GM12878 (cell line): ENCODE results near the gene PGBD5. TPM values are rescaled to one million over a fixed set of nuclear protein-coding genes. Genes with fewer than 3 reads are reported as not detected.

Experiments
- ATAC-seq: fragments of 200-7000 bp; cut with Tn5 transposase; 3 replicates; pipeline ENCODE4 v1.9.1; 2020; ENCODE audit warnings: mild to moderate bottlenecking, moderate library complexity
- BruUV-seq: library from RNA; stranded (reverse); fragments of 400-500 nt; replicated peaks from 2 replicates; lab custom pipeline; 2021; lab: Mats Ljungman, UMichigan
- CTCF ChIA-PET: fragments of 300-600 bp; sonication (Branson Sonifier 250); formaldehyde crosslinking; extraction: SDS; loops from one replicate; lab custom pipeline; 2021; ENCODE audit warnings: inconsistent platforms; lab: Yijun Ruan, JAX
- POLR2A ChIA-PET: fragments of 350-600 bp; formaldehyde crosslinking; extraction: SDS; loops from one replicate; lab custom pipeline; 2021; ENCODE audit warnings: inconsistent platforms; lab: Charles Lee
- RAD21 ChIA-PET: fragments of 300-600 bp; sonication (Branson Sonifier 250); formaldehyde crosslinking; loops from one replicate; lab custom pipeline; 2023; ENCODE audit warnings: antibody characterized with exemption; ENCODE audit not compliant: unreplicated experiment; lab: Charles Lee
- SMC1A ChIA-PET: fragments of 300-600 bp; sonication (Branson Sonifier 250); formaldehyde crosslinking; loops from one replicate; lab custom pipeline; 2023; ENCODE audit not compliant: unreplicated experiment, uncharacterized antibody; lab: Charles Lee
- DNase-seq: peaks from one replicate; pipeline ENCODE4 v3.0.0-alpha.2; 2011; ENCODE audit warnings: low read depth, low spot score
- FAIRE-seq: peaks from 3 replicates; lab custom pipeline; 2011; peaks lifted over from hg19 to GRCh38; lab: Jason Lieb, UNC
- H2AFZ ChIP-seq: 2 replicates; pipeline ENCODE4 v1.6.0; 2011; ENCODE audit warnings: low read depth, low read length, control low read depth; ENCODE audit not compliant: control insufficient read depth
- H3K27ac ChIP-seq: 2 replicates; pipeline ENCODE4 v1.5.1; 2011; ENCODE audit warnings: control low read depth; ENCODE audit not compliant: control insufficient read depth, insufficient read depth
- H3K27me3 ChIP-seq, 2 experiments: replicated peaks in 1 of 2; 2 replicates each; pipeline versions ENCODE4 v1.6.0 to v1.6.1; 2011; ENCODE audit warnings: low read length in 1 of 2; ENCODE audit not compliant: control insufficient read depth in 2 of 2, insufficient read depth in 2 of 2
- H3K36me3 ChIP-seq, 2 experiments: 2 replicates each; pipeline ENCODE4 v1.5.1; 2011; ENCODE audit warnings: low read length in 1 of 2; ENCODE audit not compliant: control insufficient read depth in 2 of 2, insufficient read depth in 2 of 2
- H3K4me1 ChIP-seq: 2 replicates; pipeline ENCODE4 v1.6.1; 2011; ENCODE audit warnings: mild to moderate bottlenecking, low read length, moderate library complexity, mixed read lengths; ENCODE audit not compliant: control insufficient read depth, insufficient read depth
- H3K4me2 ChIP-seq: 2 replicates; pipeline ENCODE4 v1.6.0; 2011; ENCODE audit warnings: control low read depth; ENCODE audit not compliant: control insufficient read depth, insufficient read depth
- H3K4me3 ChIP-seq: fragments of 200-600 bp; sonication (generic); 2 replicates; pipeline ENCODE4 v1.5.1; 2016
- H3K79me2 ChIP-seq: 2 replicates; pipeline ENCODE4 v1.6.0; 2011; ENCODE audit warnings: low read length; ENCODE audit not compliant: control insufficient read depth, insufficient read depth
- H3K9ac ChIP-seq: 2 replicates; pipeline ENCODE4 v1.8.0; 2011; ENCODE audit warnings: low read length, control low read depth, mixed read lengths; ENCODE audit not compliant: control insufficient read depth, insufficient read depth
- H3K9me3 ChIP-seq: replicated peaks from 3 replicates; pipeline ENCODE4 v1.5.1; 2011; ENCODE audit warnings: mild to moderate bottlenecking, low read length; ENCODE audit not compliant: control insufficient read depth, insufficient read depth
- H4K20me1 ChIP-seq: 2 replicates; pipeline ENCODE4 v1.6.0; 2011; ENCODE audit not compliant: control insufficient read depth, insufficient read depth
- CHD2 ChIP-seq: IDR thresholded peaks from 2 replicates; pipeline ENCODE4 v1.6.1; 2011; ENCODE audit warnings: low read depth, low read length, improper control_type of control experiment, borderline replicate concordance
- EZH2 ChIP-seq: IDR thresholded peaks from 2 replicates; pipeline ENCODE4 v1.6.1; 2012; ENCODE audit warnings: low read depth, mild to moderate bottlenecking, control low read depth, inconsistent platforms, low read length, borderline replicate concordance; ENCODE audit not compliant: control insufficient read depth
- POLR2AphosphoS2 ChIP-seq: IDR thresholded peaks from 2 replicates; pipeline ENCODE4 v1.6.1; 2011; ENCODE audit warnings: low read depth, mild to moderate bottlenecking, low read length, improper control_type of control experiment, moderate library complexity
- SKIL ChIP-seq: fragments of 450-650 bp; IDR thresholded peaks from 2 replicates; pipeline ENCODE4 v1.6.1; 2017; ENCODE audit warnings: mild to moderate bottlenecking, low read depth, inconsistent platforms; ENCODE audit not compliant: poor library complexity, severe bottlenecking
- SUZ12 ChIP-seq: fragments of 200-600 bp; sonication (generic); IDR thresholded peaks from one replicate; pipeline ENCODE4 v1.6.1; 2018; ENCODE audit warnings: antibody characterized with exemption, mild to moderate bottlenecking; ENCODE audit not compliant: unreplicated experiment
- WGBS: methylation state at CpG from one replicate; pipeline ENCODE4 v1.1.6; 2016; ENCODE audit warnings: low lambda C conversion rate; ENCODE audit not compliant: insufficient replicate concordance, insufficient coverage; ENCODE audit errors: missing lambda C conversion rate; 5-methylcytosine and 5-hydroxymethylcytosine counted together
- in situ Hi-C: fragments of 300-500 bp; cut with MboI; formaldehyde crosslinking; loops from 9 replicates; pipeline ENCODE4 v1.14.3; 2018; ENCODE audit warnings: mixed read lengths
- intact Hi-C: fragments of 100-400 bp; cut with micrococcal nuclease; formaldehyde crosslinking; loops from one replicate; pipeline ENCODE4 v1.14.2; 2022; ENCODE audit not compliant: unreplicated experiment
- polyA plus RNA-seq, 11 experiments: library from polyadenylated mRNA; depleted of rRNA in 4 of 11; unstranded in 6 of 11; stranded (reverse) in 5 of 11; fragments of >200 nt; fragmentation: Nextera tagmentation in 4 of 11; fragmentation: Illumina TruSeq in 1 of 11; extraction: Ambion mirVana in 4 of 11; extraction: Trizol in 1 of 11; gene quantifications; 1 replicate in 1 of 11; 2 replicates in 10 of 11; pipeline versions ENCODE4 v1.2.1 to v1.2.3, GENCODE V29; 2011 to 2016; ENCODE audit warnings: inconsistent platforms in 2 of 11, missing spikeins in 2 of 11, low read depth in 1 of 11
- total RNA-seq, 4 experiments: library from RNA; depleted of rRNA in 3 of 4; stranded (reverse); fragments of >200 nt in 3 of 4; fragmentation: Illumina TruSeq in 1 of 4; extraction: Trizol in 1 of 4; gene quantifications; 2 replicates each; pipeline versions ENCODE4 v1.2.1 to v1.2.3, GENCODE V29; 2013 to 2021
- TF ChIP-seq, protein P1 (sequence below): fragments of 450-650 bp; formaldehyde crosslinking; IDR thresholded peaks from 2 replicates; pipeline ENCODE4 v1.5.0; 2022; ENCODE audit warnings: mild to moderate bottlenecking, missing genetic modification characterization

Gene PGBD5
- total and polyA plus RNA-seq, 10 of the 15 experiments (the other 5 are each of a cell fraction or from before 2014, with no cell fraction given): 0.03 TPM; not detected in 9

DNA sequence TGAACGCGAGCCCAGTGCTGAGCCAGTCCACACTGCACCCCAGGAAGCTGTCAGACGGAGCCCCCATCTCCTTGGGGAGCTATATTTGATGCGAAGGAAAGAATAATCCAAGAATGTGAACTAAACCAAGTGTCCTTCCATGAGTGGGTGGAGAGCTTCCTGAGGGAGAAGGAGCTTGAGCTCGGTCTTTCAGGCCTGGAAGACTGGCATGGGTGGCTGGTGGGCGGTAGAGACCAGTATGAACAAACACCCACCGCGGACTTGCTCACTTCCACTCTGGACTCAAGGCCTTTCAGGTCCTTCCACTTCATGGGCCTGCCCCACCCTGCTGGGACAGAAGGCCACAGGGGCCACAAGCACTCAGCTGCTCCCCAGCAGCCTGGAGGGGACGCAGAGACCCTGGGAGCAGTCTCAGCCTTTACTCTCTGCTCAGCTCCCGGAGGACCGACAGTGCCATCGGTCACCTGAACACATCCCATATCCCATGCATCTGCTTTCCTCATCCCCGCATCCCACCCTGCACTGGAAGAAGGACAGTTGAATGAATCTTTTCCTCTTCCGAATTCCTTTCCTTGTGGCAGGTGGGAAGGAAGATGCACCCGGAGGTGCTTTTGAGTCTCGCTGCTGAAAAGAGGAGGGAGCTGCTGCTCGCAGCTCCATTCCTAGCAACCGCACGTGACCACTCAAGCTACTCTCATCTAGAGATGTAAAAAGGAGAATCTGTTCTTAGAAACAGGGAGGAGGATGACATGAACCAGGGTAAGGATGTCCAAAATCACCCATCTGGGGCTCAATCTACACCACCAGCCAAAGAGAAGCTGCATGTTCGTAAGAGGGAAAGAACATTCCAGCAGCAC is 92.3 kb downstream of the PGBD5 start (continued):
- TF ChIP-seq, protein P1, sequence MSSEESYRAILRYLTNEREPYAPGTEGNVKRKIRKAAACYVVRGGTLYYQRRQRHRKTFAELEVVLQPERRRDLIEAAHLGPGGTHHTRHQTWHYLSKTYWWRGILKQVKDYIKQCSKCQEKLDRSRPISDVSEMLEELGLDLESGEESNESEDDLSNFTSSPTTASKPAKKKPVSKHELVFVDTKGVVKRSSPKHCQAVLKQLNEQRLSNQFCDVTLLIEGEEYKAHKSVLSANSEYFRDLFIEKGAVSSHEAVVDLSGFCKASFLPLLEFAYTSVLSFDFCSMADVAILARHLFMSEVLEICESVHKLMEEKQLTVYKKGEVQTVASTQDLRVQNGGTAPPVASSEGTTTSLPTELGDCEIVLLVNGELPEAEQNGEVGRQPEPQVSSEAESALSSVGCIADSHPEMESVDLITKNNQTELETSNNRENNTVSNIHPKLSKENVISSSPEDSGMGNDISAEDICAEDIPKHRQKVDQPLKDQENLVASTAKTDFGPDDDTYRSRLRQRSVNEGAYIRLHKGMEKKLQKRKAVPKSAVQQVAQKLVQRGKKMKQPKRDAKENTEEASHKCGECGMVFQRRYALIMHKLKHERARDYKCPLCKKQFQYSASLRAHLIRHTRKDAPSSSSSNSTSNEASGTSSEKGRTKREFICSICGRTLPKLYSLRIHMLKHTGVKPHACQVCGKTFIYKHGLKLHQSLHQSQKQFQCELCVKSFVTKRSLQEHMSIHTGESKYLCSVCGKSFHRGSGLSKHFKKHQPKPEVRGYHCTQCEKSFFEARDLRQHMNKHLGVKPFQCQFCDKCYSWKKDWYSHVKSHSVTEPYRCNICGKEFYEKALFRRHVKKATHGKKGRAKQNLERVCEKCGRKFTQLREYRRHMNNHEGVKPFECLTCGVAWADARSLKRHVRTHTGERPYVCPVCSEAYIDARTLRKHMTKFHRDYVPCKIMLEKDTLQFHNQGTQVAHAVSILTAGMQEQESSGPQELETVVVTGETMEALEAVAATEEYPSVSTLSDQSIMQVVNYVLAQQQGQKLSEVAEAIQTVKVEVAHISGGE (CRISPR knock-in tag): no peak

- WGBS: 72% methylated on average over 22 of the region's 29 CpGs
- Histone ChIP-seq H4K20me1 (no peaks in the 10 kb centered on the region), H3K27ac (no peak overlapping the region), H3K9ac (no peak overlapping the region), H3K4me1 (peaks cover 6% of the 10 kb centered on the region)
- POLR2A ChIA-PET: no interaction called here
- no TSS peak for BruUV-seq
- CTCF ChIA-PET: no interaction called here
- TF ChIP-seq EZH2: no peak
- TF ChIP-seq SUZ12: no peak
- TF ChIP-seq SKIL: no peak
- no peak for TF ChIP-seq CHD2
- TF ChIP-seq POLR2AphosphoS2: no peak
- TF ChIP-seq, all 136 proteins: peak for 0
- no peak for ATAC-seq
- H3K4me2 ChIP-seq: no peak overlapping the region
- no peaks in the 10 kb centered on the region for H3K79me2 ChIP-seq
- ChIA-PET SMC1A (no interaction called here), RAD21 (no interaction called here)
- H2AFZ ChIP-seq: no peak overlapping the region
- no peak for FAIRE-seq
- H3K4me3 ChIP-seq: no peak overlapping the region
- no peaks in the 10 kb centered on the region for H3K36me3 ChIP-seq
- no peak for DNase-seq
- intact Hi-C loops: no loop called here
- in situ Hi-C loops: no loop called here
- H3K9me3 ChIP-seq: no peaks in the 10 kb centered on the region
- peaks cover 0 to 1% of the 10 kb centered on the region in 2 experiments; a peak in 2 of 4 replicates for H3K27me3 ChIP-seq
These were observed 93.5 kb downstream of the PGBD5 start for GRCh38 chr1:230332575-230333066.
